Activated CD8-positive, alpha-beta memory T cell treated with anti-CD3 and anti-CD28 coated beads, Interleukin-2, amount 50 U/mL, for 1 hour (primary cell): Measurements from ENCODE around the gene TINCR.
"Not testable (repeated sequence)": the region's sequence is repeated elsewhere in the genome, so short reads cannot be mapped to it uniquely, and the experiment has no call there.

Source experiments
- DNase-seq: peaks from one replicate; pipeline ENCODE4 v3.0.0-alpha.2; 2020; ENCODE audit errors: extremely low read depth

The TINCR gene

DNA sequence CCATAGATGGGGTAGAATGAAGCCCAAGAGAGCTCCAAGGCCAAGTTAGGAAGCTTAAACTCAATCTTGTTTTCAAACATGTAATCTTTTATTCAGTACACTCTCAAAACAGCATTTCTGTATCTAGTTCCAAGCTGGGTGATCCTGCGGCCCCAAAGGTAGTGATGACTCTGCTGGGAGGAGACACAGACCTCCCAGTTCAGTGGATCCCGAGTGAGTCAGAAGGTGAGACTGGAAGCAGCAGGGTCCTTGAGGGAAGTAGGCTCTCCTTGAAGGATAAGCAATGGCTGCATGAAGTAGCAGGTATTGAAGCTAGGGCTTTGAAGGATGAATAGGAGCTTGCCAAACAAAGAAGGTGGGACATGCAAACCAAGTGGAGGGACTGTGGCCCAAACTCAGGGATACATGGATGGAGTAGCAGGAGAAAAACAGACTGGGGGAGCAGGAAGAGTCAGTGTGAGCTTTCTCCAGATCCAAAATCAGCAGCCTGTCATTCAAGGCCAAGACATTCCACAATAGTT, 9.6 kb downstream of the TINCR start:
- no peak for DNase-seq

GRCh38 chr19:5557691-5558090, 10.1 kb downstream of the TINCR start:
- DNase-seq, result no peak

GRCh38 chr19:5554828-5555227, 12.9 kb downstream of the TINCR start:
- DNase-seq, result no peak

DNA sequence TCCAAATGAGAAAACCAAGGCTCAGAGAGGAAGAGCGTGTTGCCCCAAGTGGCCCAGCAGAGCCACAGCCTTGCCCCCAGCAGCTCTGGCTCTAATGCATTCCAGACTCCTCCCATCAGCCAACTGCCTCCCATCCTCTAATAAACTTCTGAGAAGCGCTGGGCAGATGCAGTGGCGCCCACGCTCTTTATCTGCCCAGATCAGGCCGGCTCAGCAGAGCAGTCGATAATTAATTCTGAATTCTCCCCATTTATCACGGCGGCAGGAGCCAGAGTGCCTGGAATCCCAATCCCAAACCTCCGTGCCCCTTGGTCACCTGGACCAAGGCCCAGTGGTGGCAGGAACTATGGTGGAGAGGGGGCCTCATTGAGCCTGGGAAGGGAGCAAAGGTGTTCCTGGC, 13.9 kb downstream of the TINCR start:
- DNase-seq, result no peak

GRCh38 chr19:5547881-5548280, 19.9 kb downstream of the TINCR start:
- DNase-seq, result no peak

DNA sequence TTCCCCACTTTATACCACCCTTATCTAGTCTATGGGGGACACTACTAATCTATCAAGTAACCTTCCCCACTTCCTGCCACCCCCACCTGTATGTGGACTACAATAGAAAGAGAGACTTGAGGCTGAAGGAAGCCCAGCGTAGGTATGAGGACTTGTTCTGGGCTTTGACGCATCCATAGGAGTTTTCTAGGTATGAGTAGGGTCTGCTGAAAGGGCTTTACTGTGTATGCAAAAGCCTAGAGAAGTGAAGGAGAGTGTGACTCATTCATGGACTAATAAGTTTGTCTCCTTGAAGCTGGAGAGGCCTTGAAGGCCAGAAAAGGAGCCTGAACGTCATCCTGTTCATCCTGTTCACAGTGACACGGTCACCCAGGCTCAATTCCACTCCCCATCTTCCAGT, 21.8 kb downstream of the TINCR start:
- no peak for DNase-seq

GRCh38 chr19:5545051-5545450, 22.7 kb downstream of the TINCR start:
- no peak for DNase-seq

DNA sequence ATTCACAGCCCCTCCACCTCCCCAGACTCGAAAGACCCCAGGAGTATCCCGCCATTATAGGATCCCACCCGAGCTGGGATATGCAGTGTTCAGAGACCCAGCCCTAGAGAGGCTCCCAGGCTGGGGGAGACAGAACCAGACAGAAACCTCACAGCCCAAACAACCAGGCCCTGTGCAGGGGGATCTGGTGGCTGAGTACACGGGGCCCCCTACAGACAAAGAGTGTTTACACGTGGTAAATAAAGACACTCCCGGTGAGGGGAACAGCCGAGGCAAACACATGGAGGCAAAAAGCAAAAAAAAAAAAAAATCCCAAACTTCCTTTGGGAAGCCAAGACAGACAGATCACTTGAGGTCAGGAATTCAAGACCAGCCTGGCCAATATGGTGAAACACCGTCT, 25.1 kb downstream of the TINCR start:
- DNase-seq, result no peak

- DNase-seq, result no peak
These were observed 26.3 kb downstream of the TINCR start for GRCh38 chr19:5541456-5541855.

- DNase-seq, result no peak
These were observed 27.5 kb downstream of the TINCR start for GRCh38 chr19:5540208-5540607.

- no peak for DNase-seq
These were observed 29.9 kb downstream of the TINCR start for GRCh38 chr19:5537870-5538269.

GRCh38 chr19:5536982-5537579, 30.7 kb downstream of the TINCR start:
- not testable (repeated sequence) for DNase-seq

GRCh38 chr19:5536337-5536894, 31.3 kb downstream of the TINCR start:
- no peak for DNase-seq

GRCh38 chr19:5534787-5535586, 32.8 kb downstream of the TINCR start:
- DNase-seq, result no peak

GRCh38 chr19:5533257-5533656, 34.5 kb downstream of the TINCR start:
- DNase-seq, result no peak

DNA sequence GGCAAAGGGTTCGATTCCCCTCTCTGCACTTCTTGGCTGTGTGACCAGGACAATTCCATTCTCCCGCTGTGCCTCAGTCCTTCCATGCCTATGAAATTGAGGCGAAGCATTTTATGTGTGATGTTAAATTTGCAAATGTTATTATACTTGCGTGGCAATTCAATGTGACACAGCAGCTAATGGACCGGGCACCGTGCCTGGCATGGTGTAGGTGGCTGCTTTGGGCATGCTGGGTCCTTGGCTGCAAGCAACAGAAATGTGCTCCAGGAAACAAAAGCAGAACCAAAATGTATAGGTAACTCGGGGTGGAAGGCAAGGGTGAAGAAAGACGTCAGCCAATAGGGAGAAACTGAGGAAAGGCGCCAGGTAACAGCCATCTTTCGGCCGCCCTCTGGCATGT, 37.1 kb downstream of the TINCR start:
- no peak for DNase-seq

DNA sequence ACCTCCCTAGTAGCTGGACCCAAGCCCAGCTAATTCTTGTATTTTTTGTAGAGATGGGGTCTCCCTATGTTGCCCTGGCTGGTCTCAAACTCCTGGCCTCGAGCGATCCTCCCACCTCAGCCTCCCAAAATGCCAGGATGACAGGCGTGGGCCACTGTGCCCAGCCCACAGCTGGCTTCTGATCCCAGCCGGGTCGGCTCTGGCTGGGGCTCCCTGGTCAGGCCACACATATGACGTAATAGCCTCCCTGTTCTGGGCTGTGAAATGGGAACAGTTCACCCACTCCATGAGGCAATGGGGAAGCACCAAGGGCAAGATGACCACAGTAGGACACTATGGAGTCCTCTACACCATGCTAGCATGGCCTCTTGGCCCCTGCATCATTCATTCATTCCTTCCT, 41.1 kb downstream of the TINCR start:
- DNase-seq, result no peak

GRCh38 chr19:5524081-5524480, 43.7 kb downstream of the TINCR start:
- no peak for DNase-seq

DNA sequence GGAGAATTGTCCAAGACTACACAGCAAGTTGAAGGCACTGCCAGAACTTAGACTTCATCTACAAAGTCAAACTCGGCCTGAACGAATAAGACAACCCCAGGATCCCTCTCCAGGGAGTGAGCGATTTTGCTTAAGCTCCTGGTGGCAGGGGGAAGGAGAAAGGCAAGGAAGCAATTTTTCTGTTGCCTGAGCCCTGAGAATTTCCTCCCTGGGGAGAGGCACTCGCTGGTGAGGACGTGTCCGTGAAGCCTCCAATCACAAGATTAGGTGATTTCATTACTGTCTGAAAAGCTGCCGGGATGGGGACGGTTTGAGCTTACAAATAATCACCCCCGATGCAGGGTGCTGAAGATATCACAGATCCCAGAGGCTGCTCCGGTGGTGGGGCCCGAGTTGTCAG, 45.6 kb downstream of the TINCR start:
- DNase-seq, result no peak

- no peak for DNase-seq
These were observed 47.3 kb downstream of the TINCR start for GRCh38 chr19:5520501-5520900.

- DNase-seq, result no peak
These were observed 48.7 kb downstream of the TINCR start for GRCh38 chr19:5519076-5519475.

- no peak for DNase-seq
These were observed 52.0 kb downstream of the TINCR start for GRCh38 chr19:5515737-5516136.

- DNase-seq, result no peak
These were observed 53.8 kb downstream of the TINCR start for GRCh38 chr19:5514001-5514400.
